Omental fat pad (tissue), 4 donors: Measurements from ENCODE around the gene FERD3L. TPM values are rescaled to one million over a fixed set of nuclear protein-coding genes. Genes with fewer than 3 reads are reported as not detected.
A peak's percentile ranks its signal among the peaks of the same experiment; 100 is the strongest.

Experiments
- ATAC-seq: fragments of 150-250 bp; one replicate; pipeline ENCODE4 v1.9.1; 2016; ENCODE audit warnings: mild to moderate bottlenecking, moderate library complexity; ENCODE audit not compliant: low FRiP score
- DNase-seq: peaks from one replicate; pipeline ENCODE4 v3.0.0-alpha.2; 2019; ENCODE audit warnings: low spot score
- total RNA-seq, 4 donors: library from RNA; depleted of rRNA; stranded (reverse); fragments of >200 nt; gene quantifications; one replicate each; pipeline ENCODE4 v1.1.0, GENCODE V29; 2016
- TF ChIP-seq, protein P1 (sequence below), 3 donors: fragments of 450-650 bp; IDR thresholded peaks; one replicate each; pipeline ENCODE4 v1.5.1; 2016 to 2017; ENCODE audit warnings: antibody characterized with exemption in 3 of 3, mild to moderate bottlenecking in 3 of 3, moderate library complexity in 2 of 3

The FERD3L gene
- total RNA-seq, 4 donors from 2014 or later: not detected

DNA sequence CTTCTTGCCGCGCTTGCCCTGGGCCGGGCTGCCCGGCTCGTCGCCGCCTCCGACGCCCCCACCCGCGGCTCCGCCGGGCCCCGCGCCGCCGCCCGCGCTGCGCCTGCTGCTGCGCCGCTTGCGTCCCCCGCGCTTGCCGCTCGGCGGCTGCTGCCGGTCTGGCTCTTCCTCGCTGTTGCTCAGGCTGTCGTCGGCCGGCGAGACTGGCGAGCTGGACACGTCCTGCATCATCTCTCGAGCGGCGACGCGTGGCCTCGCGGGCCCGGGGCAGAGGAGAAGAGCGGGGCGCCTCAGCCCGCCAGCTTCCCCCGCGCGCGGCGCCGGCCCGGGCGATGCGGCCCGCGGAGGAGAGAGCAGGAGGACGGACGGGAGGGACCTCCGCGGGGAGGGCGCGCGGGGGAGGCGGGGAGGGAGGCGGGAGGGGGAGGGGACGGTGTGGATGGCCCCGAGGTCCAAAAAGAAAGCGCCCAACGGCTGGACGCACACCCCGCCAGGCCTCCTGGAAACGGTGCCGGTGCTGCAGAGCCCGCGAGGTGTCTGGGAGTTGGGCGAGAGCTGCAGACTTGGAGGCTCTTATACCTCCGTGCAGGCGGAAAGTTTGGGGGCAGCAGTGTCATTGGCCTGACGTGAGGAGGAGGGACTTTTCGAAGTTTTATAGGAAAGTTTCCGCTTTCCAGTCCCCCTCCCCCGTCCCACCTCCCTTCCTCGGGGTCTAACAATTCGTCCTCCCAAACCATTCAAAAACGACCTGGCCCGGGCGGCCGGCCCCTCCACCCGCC is 27.9 kb downstream of the FERD3L start, which contains the start of gene TWIST1:
Gene TWIST1 (minus strand): TSS at position 546 of the 779 bp plus-strand sequence. CDS start 315 bp downstream, at position 231.
- no peak for DNase-seq
- TF ChIP-seq, protein P1, sequence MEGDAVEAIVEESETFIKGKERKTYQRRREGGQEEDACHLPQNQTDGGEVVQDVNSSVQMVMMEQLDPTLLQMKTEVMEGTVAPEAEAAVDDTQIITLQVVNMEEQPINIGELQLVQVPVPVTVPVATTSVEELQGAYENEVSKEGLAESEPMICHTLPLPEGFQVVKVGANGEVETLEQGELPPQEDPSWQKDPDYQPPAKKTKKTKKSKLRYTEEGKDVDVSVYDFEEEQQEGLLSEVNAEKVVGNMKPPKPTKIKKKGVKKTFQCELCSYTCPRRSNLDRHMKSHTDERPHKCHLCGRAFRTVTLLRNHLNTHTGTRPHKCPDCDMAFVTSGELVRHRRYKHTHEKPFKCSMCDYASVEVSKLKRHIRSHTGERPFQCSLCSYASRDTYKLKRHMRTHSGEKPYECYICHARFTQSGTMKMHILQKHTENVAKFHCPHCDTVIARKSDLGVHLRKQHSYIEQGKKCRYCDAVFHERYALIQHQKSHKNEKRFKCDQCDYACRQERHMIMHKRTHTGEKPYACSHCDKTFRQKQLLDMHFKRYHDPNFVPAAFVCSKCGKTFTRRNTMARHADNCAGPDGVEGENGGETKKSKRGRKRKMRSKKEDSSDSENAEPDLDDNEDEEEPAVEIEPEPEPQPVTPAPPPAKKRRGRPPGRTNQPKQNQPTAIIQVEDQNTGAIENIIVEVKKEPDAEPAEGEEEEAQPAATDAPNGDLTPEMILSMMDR (IDR thresholded peaks at IDR 0.05): no peak
- ATAC-seq: peak; percentile 50

DNA sequence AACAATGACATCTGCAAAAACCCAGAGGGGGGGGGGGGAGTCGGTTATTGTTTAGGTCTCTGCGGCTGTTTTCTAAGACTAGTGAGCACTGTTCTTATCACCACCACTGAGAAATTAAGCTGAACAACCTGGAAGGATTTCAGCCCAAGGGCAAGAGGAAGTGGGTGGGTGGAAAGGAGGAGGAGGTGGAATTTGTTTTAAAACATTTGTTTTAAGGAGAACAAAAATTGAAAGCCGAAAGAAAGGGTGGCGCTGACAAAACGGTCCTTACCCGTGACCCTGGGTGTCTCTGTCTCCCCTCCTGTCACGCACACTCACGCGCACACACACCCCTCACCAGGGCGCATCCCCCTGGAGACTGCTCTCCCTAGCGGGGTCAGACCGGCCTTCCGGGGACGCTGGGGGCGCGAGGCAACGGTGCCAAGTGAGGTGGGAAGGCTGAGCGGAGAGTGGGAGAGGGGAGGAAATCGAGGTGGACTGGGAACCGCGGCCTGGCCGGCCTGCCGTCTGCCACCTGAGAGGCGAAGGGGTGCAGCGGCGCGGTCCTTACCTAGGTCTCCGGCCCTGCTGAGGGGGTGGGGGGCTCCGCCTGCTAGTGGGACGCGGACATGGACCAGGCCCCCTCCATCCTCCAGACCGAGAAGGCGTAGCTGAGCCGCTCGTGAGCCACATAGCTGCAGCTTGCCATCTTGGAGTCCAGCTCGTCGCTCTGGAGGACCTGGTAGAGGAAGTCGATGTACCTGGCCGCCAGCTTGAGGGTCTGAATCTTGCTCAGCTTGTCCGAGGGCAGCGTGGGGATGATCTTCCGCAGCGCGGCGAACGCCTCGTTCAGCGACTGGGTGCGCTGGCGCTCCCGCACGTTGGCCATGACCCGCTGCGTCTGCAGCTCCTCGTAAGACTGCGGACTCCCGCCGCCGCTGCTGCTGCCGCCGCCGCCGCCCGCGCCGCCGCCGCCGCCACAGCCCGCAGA is 28.8 kb downstream of the FERD3L start:
- TF ChIP-seq, protein P1 (IDR thresholded peaks at IDR 0.05): no peak
- ATAC-seq: peak; percentile 15
- DNase-seq: no peak

DNA sequence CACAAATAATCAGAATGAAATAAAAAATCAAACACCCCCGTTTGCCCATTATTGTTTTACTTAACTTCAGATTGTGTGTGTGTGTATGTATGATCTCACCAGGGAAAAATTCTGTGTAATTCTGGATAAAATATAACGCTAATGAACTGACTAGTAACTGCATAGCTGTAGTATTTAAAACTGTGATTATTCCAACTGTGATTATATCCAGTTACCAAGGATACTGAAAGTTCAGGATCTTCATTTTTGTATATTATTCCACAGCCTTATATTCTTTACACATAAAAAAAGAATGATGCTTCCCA is 30.7 kb downstream of the FERD3L start:
- no peak for ATAC-seq
- TF ChIP-seq, protein P1 (IDR thresholded peaks at IDR 0.05): no peak
- DNase-seq: no peak

DNA sequence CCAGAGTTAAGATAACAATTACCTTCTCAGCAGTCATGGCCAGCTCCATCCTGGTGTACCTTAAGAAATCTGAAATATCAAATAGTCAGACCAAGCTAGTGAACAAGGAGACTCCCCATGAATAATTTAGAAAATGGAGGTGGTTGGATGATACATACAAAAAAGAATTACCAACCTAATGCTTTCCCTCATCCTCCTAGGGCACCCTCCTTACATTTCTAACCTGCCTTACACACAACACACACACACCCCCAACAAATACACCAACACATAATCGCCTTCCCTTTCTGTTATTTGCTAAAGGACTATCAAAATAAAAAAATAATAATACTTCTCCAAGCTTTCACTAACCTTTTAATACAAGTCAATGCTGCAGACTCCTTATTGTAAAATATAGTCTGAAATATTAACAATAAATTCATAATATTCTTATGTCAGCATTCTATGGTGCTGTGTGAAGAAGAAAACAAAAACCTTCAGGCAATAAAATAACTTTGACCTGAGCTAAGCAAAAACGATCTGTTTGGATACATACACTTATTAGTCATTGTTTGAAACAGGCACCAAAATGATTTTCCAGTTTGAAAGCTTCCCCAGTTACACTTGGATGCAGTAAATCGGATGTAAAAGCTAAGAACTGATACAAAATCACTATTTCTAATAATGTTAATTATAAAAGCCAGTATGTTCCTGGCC is 31.2 kb downstream of the FERD3L start:
- no peak for ATAC-seq
- DNase-seq: no peak

DNA sequence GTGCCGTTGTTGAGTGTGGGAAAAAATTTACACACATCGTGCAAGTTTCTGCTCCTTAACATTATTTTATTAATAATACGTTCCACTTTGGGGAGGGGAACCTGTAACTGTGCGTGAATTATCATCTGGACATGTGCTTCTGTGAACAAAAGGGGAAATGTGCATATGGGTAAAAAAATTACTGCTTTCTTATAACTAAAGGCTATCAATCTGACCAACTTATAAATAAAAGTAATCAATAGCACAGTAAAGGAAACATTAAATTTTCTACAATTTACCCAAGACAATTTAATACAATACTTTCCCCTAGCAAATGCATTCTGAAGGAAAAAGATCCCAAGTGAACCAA is 32.2 kb downstream of the FERD3L start:
- ATAC-seq: no peak
- DNase-seq: no peak
- TF ChIP-seq, protein P1 (IDR thresholded peaks at IDR 0.05): no peak

More for the DNA sequence above, 31.2 kb downstream of the FERD3L start:
- TF ChIP-seq, protein P1 (IDR thresholded peaks at IDR 0.05): no peak

DNA sequence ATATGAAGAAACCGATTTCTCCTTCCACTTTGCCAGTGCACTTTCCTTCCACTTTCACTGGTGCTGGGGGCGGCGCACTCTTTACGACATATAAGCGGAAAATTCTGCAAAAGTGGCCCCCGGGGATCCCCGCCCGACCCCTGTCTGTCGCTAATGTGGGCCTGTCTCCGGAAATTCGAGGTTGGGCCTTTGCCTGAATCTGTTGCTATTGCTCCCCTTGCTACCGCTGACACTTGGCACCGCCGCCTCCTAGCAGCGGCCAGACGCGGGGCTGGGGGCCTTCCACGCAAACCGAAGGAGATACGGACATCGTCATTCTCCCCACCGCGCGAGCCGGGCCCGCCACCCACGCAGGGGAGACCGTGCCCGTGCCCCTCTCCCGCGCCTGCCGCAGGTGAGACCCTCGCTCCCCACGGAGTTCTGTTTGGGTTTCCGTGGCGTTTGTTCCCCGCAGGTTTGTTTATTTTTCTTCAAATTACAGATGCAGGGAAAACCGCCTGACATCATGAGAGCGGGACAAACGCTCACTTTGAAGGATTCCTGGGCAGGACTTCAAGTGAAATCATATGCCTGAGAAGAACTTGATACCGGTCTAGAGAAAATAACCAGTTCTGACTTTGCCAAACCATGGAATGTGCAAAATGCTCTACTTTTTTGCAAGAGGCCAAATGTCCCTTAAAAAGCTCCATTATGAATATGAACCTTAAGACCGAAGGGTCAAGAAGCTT is 32.8 kb downstream of the FERD3L start:
- DNase-seq (no peak), ATAC-seq (no peak)
- TF ChIP-seq, protein P1 (IDR thresholded peaks at IDR 0.05): no peak
